ENCODE data around the gene ANXA6. TPM values are rescaled to one million over a fixed set of nuclear protein-coding genes. Genes with fewer than 3 reads are reported as not detected.

ANXA6 gene
- total and polyA plus RNA-seq, 5 donors = 203 to 238 (median 230) TPM

Other genes with a start within 250 kb of the ANXA6 start
- 1,000 to 10,000 TPM; 1,359 to 2,012 (median 1,429) TPM for gene GPX3, start 137.2 kb downstream of the ANXA6 start, total RNA-seq
- 1,982 TPM for gene GPX3, start 137.2 kb downstream of the ANXA6 start, polyA plus RNA-seq
- 10 to 100 TPM; 77.0 to 98.2 (median 86.1) TPM for gene TNIP1, start 76.7 kb downstream of the ANXA6 start, total RNA-seq
- gene TNIP1, start 76.7 kb downstream of the ANXA6 start, polyA plus RNA-seq = 71.5 TPM
- gene CCDC69, start 66.3 kb upstream of the ANXA6 start, total RNA-seq = 100 to 1,000 TPM; 167 to 194 (median 190) TPM
- 244 TPM for gene CCDC69, start 66.3 kb upstream of the ANXA6 start, polyA plus RNA-seq
- 10 to 100 TPM; 30.1 to 43.4 (median 35.3) TPM for gene GM2A, start 95.4 kb upstream of the ANXA6 start, total RNA-seq
- 27.7 TPM for gene GM2A, start 95.4 kb upstream of the ANXA6 start, polyA plus RNA-seq
- gene SLC36A3, start 146.0 kb upstream of the ANXA6 start, total RNA-seq = not detected
- gene SLC36A3, start 146.0 kb upstream of the ANXA6 start, polyA plus RNA-seq = not detected
- gene SLC36A2, start 189.8 kb upstream of the ANXA6 start, total RNA-seq = not detected
- gene SLC36A2, start 189.8 kb upstream of the ANXA6 start, polyA plus RNA-seq = 0.14 TPM